Small intestine (tissue), 7 donors: ENCODE data around the gene HLA-DPA1. TPM values are rescaled to one million over a fixed set of nuclear protein-coding genes. Genes with fewer than 3 reads are reported as not detected.
"Not testable (repeated sequence)": the region's sequence is repeated elsewhere in the genome, so short reads cannot be mapped to it uniquely, and the experiment has no call there.

ENCODE experiments used
- DNase-seq, 2 donors: peaks; one replicate each; pipeline versions ENCODE4 v3.0.0 to v3.0.0-alpha.2; 2013
- FAIRE-seq: peaks from 2 replicates; lab custom pipeline; 2012; peaks lifted over from hg19 to GRCh38; lab: Jason Lieb, UNC
- H3K27ac ChIP-seq, 3 donors: one replicate each; pipeline ENCODE4 v1.5.1; 2013; ENCODE audit warnings: low read length in 2 of 3, mild to moderate bottlenecking in 2 of 3, control low read depth in 1 of 3, inconsistent platforms in 1 of 3, low read depth in 1 of 3, moderate library complexity in 1 of 3
- H3K27me3 ChIP-seq, 3 donors: one replicate each; pipeline ENCODE4 v1.6.1; 2013; ENCODE audit warnings: low read length in 3 of 3, inconsistent platforms in 1 of 3; ENCODE audit not compliant: control insufficient read depth in 3 of 3, insufficient read depth in 3 of 3
- H3K36me3 ChIP-seq, 3 donors: one replicate each; pipeline ENCODE4 v1.6.1; 2013; ENCODE audit warnings: low read length in 3 of 3, inconsistent platforms in 1 of 3, low read depth in 1 of 3, mild to moderate bottlenecking in 1 of 3, moderate library complexity in 1 of 3; ENCODE audit not compliant: control insufficient read depth in 3 of 3, insufficient read depth in 2 of 3
- H3K4me1 ChIP-seq, 3 donors: one replicate each; pipeline ENCODE4 v1.6.1; 2013; ENCODE audit warnings: low read length in 2 of 3, inconsistent platforms in 1 of 3, low read depth in 1 of 3, mild to moderate bottlenecking in 1 of 3, moderate library complexity in 1 of 3; ENCODE audit not compliant: control insufficient read depth in 3 of 3, insufficient read depth in 2 of 3
- H3K4me3 ChIP-seq, 3 donors: one replicate each; pipeline ENCODE4 v1.5.1; 2013; ENCODE audit warnings: low read length in 3 of 3, control low read depth in 1 of 3, inconsistent platforms in 1 of 3, low read depth in 1 of 3, mild to moderate bottlenecking in 1 of 3, moderate library complexity in 1 of 3
- H3K9me3 ChIP-seq, 2 donors: one replicate each; pipeline ENCODE4 v1.6.1; 2013; ENCODE audit warnings: low read depth in 1 of 2, low read length in 1 of 2; ENCODE audit not compliant: control insufficient read depth in 2 of 2, insufficient read depth in 1 of 2
- WGBS, 3 donors: extraction: QIAGEN DNeasy Blood & Tissue Kit; methylation state at CpG; one replicate each; pipeline ENCODE4 v1.1.7; 2013; 5-methylcytosine and 5-hydroxymethylcytosine counted together
- polyA plus RNA-seq, 4 donors: library from polyadenylated mRNA; stranded (reverse) in 3 of 4; unstranded in 1 of 4; fragments of 200-250 nt in 3 of 4; fragments of 120-200 nt in 1 of 4; gene quantifications; one replicate each; pipeline versions ENCODE4 v1.2.1 to v1.2.3, GENCODE V29; 2013
- donor health status: healthy with polysubstance abuse.
- donor health status: control.
- donor health status: control.
- donor health status: Bipolar disorder and iron deficiency.
- donor health status: healthy.

Gene HLA-DPA1
- polyA plus RNA-seq, 4 donors, result 9.4 to 179 (median 59.4) TPM

GRCh38 chr6:33066917-33067521, 6.4 kb downstream of the HLA-DPA1 start:
- H3K27me3 ChIP-seq, result peaks cover 0 to 2% (median 0%) of the 10 kb centered on the region in 3 donors
- H3K4me1 ChIP-seq, result no peaks in the 10 kb centered on the region
- DNase-seq (no peak), FAIRE-seq (no peak)
- peaks cover 0 to 2% (median 0%) of the 10 kb centered on the region in 3 donors for H3K36me3 ChIP-seq
- H3K27ac ChIP-seq, result no peak overlapping the region
- WGBS, 3 donors, result 0 to 50% (median 2%) methylated on average over 2 to 3 of the region's 3 CpGs
- no peaks in the 10 kb centered on the region for H3K9me3 ChIP-seq
- H3K4me3 ChIP-seq, result no peak overlapping the region

GRCh38 chr6:33065312-33065711, 8.1 kb downstream of the HLA-DPA1 start:
- Histone ChIP-seq H3K27me3 (peaks cover 0 to 2% (median 0%) of the 10 kb centered on the region in 3 donors), H3K27ac (no peak overlapping the region), H3K4me1 (no peaks in the 10 kb centered on the region), H3K36me3 (peaks cover 0 to 2% (median 0%) of the 10 kb centered on the region in 3 donors), H3K9me3 (no peaks in the 10 kb centered on the region), H3K4me3 (no peak overlapping the region)
- DNase-seq (no peak), FAIRE-seq (no peak)
- WGBS, 3 donors, result 19 to 55% (median 38%) methylated on average over 4 of the region's 4 CpGs

- H3K27me3 ChIP-seq, result peaks cover 0 to 2% (median 0%) of the 10 kb centered on the region in 3 donors
- no peak for DNase-seq
- peaks cover 0 to 2% (median 0%) of the 10 kb centered on the region in 3 donors for H3K36me3 ChIP-seq
- no peak overlapping the region for H3K27ac ChIP-seq
- H3K9me3 ChIP-seq, result no peaks in the 10 kb centered on the region
- no peak overlapping the region for H3K4me3 ChIP-seq
- no peak for FAIRE-seq
- WGBS, 3 donors, result 0 to 42% (median 3%) methylated on average over 4 of the region's 4 CpGs
- H3K4me1 ChIP-seq, result no peaks in the 10 kb centered on the region
Observed at GRCh38 chr6:33064723-33065122, 8.7 kb downstream of the HLA-DPA1 start.

GRCh38 chr6:33063435-33063834, 10.0 kb downstream of the HLA-DPA1 start:
- not testable (repeated sequence) for H3K27me3 ChIP-seq, FAIRE-seq, H3K36me3 ChIP-seq, H3K9me3 ChIP-seq, H3K4me1 ChIP-seq, H3K27ac ChIP-seq, H3K4me3 ChIP-seq, DNase-seq
- 40 to 76% (median 49%) methylated on average over 2 to 4 of the region's 5 CpGs for WGBS, 3 donors

GRCh38 chr6:33061987-33062386, 11.5 kb downstream of the HLA-DPA1 start:
- H3K9me3 ChIP-seq, result no peaks in the 10 kb centered on the region
- 71 to 90% (median 85%) methylated on average over 2 of the region's 2 CpGs for WGBS, 3 donors
- H3K27me3 ChIP-seq, result peaks cover 0 to 5% (median 0%) of the 10 kb centered on the region in 3 donors
- no peak for DNase-seq
- FAIRE-seq, result no peak
- no peaks in the 10 kb centered on the region for H3K36me3 ChIP-seq
- H3K27ac ChIP-seq, result no peak overlapping the region
- H3K4me1 ChIP-seq, result no peaks in the 10 kb centered on the region
- no peak overlapping the region for H3K4me3 ChIP-seq

GRCh38 chr6:33057222-33058150, 16.0 kb downstream of the HLA-DPA1 start:
- DNase-seq (no peak), FAIRE-seq (no peak)
- H3K27ac ChIP-seq, result no peak overlapping the region
- H3K9me3 ChIP-seq, result no peaks in the 10 kb centered on the region
- 38 to 64% (median 46%) methylated on average over 6 of the region's 6 CpGs for WGBS, 3 donors
- H3K4me1 ChIP-seq, result no peaks in the 10 kb centered on the region
- H3K4me3 ChIP-seq, result no peak overlapping the region
- H3K36me3 ChIP-seq, result no peaks in the 10 kb centered on the region
- peaks cover 0 to 6% (median 0%) of the 10 kb centered on the region in 3 donors for H3K27me3 ChIP-seq

GRCh38 chr6:33053230-33053629, 20.2 kb downstream of the HLA-DPA1 start:
- Histone ChIP-seq H3K27ac (no peak overlapping the region), H3K36me3 (no peaks in the 10 kb centered on the region), H3K27me3 (peaks cover 0 to 6% (median 0%) of the 10 kb centered on the region in 3 donors), H3K4me3 (no peak overlapping the region), H3K4me1 (no peaks in the 10 kb centered on the region), H3K9me3 (no peaks in the 10 kb centered on the region)
- 16 to 37% (median 27%) methylated on average over 4 of the region's 4 CpGs for WGBS, 3 donors
- FAIRE-seq, result no peak
- DNase-seq, result no peak

GRCh38 chr6:33052627-33053026, 20.8 kb downstream of the HLA-DPA1 start:
- Histone ChIP-seq H3K9me3 (no peaks in the 10 kb centered on the region), H3K27ac (no peak overlapping the region), H3K36me3 (no peaks in the 10 kb centered on the region), H3K4me3 (no peak overlapping the region), H3K4me1 (no peaks in the 10 kb centered on the region), H3K27me3 (peaks cover 0 to 8% (median 0%) of the 10 kb centered on the region in 3 donors)
- DNase-seq, result no peak
- no peak for FAIRE-seq
